GM18526 (cell line): ENCODE data around the gene NDUFB10.

Experiments
- POLR2A ChIP-seq: IDR thresholded peaks from 3 replicates; pipeline ENCODE4 v1.6.1; 2011; ENCODE audit not compliant: insufficient read length; ENCODE audit errors: extremely low read depth

NDUFB10 gene

DNA sequence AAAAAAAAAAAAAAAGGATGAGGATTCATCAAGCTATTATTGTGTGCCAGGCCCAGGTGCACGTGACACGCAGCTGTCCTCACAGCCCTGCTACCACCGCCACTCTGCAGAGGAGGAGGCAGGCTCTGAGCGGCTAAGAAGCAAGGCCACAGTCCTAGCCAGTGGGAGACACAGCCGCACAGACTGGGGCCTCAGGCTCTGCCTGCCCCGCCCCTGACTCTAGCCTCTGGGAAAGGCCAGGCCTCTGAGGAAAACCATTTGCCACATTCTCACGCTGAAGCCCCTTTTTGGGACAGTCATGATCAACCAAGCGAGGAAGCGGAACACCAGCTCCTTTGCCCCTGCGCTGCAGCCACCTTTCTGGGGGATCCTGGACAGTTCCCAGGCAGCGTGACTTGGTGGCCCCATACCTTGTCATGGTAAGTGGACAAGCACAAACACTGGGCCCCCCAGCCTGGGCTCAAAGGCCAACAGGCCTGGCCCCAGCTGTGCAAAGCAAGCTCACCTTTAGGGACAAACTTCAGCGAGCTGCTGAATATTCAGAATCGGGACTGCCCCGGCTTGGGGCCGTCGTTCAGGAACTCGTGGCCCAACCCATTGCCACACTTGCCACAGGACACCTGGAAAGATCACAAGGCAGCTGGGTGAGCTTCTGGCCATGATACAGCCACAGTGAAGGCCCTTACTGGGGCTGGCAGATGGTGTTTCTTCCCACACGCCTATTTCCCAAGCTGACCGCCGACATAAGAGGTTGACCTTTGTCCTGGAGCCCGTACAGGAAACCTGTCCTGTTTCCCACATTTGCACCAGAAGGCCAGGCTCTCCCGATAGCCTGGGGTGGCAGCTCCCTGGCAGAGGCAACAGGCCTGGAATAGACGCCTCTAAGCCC is 18.8 kb upstream of the NDUFB10 start:
- no peak for TF ChIP-seq POLR2A

DNA sequence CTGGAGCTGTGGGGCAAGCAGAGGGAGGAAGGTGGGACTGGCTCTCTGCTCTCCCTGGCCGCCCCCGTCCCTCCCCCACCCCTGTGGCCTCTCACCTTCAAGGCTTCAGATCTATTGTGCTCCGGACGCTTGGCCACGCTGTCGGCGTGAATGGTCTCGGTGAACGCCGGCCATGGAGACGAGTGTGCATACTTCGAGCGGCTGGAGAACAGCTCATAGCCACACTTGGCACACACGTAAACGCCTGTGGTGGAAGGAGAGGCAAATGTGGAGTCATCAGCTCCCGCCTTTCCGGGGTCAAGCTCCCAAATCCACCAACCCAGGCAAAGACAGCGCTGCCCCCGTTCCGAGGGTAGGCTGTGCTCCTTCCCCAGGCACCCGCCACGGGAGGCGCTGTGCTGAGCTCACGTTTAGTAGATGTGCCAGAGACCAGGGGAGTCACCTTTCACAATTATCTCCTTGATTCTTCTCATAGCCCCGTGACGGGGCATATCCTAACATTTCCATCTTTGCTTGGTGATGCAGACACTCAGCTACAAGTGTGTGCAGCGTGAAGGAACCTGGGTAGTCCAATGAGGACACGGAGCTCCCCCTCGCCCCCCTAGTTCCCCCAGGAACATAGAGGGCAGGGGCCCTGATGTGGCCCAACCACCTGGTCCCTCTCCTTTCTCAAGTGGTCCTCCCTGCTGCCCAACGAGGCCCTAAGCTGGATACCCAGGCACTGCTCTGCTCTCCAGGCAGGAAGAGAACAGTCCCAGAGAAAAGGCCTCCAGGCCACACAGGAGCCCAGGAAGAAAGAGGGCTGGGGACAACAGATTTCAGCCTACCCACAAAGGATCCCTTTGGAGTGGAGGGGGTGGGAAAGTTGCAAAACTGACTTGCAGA is 17.9 kb upstream of the NDUFB10 start:
- no peak for TF ChIP-seq POLR2A

DNA sequence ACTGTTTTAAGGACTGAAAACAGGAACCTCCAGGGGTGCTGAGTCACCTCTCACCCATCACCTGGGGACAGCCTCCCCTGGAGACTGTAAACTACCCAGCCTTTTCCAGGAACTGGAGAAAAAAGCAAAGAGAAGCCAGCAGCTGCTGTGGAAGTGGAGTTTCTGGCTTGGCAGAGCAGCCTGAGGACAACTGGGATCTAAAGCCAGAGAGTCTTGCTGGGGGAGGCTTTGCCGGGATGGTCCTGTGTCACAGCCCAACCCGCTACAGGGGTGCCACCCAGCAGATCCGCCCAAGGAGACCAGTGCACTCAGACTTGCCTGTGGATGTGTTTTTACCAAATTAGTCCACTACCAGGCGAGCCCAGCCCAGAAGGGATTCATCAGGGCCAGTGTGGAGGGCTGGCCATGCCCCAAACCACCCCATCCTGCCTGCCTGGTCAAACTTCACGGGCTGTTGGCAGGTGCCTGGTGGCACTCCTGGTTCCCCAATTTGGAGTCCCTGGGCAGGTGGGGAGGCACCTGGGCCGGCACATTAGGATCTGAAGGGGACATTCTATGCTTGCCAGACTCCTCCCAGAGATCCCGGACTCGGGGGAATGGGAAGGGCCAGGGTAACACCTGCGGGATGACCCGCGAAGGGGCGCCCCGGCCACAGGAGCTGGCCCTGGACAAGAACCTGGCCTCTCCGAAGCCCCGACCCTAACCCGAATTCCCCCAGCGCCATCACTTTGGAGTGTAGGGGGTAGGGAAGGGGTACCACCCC is 17.1 kb upstream of the NDUFB10 start:
- TF ChIP-seq POLR2A = no peak

DNA sequence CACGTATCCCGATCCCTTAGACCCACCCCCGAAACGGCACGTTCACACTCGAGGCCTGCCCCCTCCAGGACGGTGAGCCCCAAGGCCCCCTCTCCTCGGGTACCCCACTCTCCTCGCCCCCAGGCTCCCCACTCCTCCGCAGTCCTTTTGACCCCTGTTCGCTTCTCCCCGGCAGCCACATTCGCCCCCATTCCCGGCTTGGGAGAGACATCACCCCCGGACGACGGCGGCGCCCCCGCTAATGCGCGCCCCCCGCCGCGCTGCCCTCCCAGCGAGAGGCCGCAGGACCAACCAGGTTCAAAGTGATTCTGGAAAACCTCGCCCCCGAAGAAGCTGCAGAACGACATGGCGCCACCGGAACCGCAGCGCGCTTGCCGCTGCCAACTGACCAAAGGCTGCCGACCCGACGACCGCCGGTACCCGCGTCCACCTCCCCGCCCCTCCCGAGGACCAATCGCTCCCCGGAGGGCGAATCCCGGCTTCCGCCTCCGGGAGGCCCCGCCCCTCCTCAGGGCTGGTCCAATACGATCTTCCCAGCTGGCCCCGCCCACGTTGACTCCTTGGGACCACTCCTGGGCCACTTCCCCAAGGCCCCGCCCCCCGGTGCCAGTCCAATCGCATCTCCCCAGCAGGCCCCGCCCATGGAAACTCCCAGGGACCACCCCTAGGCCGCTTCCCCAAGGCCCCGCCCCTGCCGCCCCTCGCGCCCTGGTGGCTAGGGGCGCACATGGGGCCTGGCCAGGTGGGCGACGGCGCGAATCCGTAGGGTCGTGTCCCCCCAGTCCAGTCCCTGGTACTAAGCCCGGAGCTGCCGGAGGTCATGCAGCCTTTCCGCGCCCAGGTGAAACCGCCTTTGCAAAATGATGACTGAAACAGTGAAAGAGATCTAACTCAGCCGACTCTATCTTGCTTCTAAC is 16.3 kb upstream of the NDUFB10 start, which contains the start of gene MSRB1:
Gene MSRB1 (minus strand): TSS at position 390 of the 917 bp plus-strand sequence. CDS start 43 bp downstream, at position 347.
- peak; percentile 86 for TF ChIP-seq POLR2A

DNA sequence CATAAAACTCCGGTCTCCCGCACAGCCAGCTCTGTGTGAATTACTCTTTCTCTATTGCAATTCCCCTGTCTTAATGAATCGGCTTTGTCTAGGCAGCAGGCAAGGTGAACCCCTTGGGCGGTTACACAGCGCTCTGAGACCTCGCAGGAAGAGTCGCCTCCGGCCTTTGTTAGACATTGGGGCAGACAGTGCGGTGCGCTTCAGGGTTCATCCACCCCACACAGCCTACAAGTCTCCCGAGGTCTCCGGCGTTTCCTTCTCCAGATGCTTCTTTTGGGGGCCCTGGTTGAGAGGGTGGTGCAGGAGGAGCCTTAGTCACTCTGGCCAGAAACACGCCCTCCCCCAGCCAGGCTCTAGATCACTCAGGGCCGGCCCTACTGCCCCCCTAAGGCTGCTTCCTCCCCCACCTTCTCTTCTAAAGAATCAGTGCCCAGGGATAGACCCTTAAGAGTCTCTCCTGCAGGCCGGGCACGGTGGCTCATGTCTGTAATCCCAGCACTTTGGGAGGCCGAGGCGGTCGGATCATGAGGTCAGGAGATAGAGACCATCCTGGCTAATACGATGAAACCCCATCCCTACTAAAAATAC is 14.6 kb upstream of the NDUFB10 start:
- TF ChIP-seq POLR2A = no peak

DNA sequence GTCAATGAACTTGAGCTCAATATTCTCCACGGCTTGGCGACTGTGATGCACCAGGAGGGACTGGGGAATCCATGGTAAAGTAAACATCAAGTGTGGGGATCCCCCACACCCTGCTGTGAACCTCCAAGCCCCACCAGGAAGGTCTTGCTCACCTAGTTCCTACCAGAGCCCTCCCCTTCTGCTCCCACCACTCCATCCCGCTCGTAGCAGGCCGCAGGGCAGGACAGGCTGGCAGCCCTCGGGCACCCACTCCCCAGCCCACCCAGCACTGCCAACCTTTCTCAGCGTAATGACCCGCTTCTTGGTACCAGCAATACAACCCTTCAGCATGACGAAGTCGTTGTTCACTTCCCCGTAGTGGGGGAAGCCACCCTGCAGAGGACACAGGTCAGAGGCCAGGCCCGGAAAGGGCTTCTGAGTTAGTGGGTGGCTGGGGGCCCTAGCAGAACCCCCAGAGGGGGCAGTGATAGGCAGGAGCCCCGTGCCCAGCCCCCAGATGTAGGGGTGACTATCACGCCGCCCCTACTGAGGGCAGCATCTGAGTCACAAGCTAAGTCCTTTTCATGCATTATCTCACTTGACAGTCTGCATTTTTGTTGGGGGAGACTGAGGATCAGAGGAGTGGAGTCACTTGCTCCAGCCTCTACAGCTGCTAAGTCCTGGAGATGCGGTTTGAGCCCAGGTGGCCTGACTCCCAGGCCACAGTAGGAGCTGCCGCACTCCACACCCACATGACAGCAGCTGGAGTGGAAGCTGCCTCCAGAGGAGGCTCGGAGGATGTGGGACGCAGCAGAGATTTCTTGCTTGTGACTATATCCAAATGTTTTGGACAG is 13.6 kb upstream of the NDUFB10 start:
- TF ChIP-seq POLR2A = no peak

DNA sequence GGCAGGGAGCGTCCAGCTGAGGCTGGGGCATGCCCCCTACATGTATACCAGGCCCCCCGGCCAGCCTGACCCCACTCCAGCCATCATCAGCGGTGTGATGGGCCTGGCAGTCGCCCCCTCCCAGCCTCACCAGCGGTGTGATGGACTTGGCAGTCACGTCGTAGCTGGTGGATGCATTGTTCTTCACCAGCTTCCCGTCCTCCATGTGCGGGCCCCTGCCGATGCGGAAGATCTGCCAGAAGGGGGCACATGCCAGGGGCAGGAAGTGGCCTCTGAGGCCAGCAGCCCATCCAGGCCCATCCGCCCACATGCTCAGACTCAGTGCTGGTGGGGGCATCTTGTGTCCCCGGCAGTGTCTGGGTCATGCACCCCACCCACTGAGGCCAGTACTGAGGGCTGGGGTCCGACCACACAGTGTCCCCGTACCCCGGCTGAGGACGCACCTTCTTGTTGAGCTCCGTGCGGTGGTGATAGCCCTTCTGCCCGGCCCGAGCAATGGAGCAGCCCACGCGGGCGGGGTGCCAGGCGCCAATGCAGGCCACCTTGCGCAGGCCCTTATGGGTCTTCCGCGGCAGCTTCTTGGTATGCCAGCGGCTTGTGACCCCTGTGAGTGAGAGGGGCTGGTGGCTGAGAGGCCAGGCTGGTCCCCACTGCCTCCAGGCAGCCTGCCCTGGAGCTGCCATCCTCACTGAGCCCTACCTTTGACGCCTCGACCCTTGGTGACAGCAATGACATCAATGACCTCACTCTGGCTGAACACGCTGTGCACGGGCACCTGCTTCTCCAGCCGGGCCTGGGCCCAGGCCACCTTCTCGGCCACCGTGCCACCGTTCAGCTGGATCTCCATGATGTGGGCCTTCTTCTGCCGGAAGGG is 12.6 kb upstream of the NDUFB10 start:
- no peak for TF ChIP-seq POLR2A

DNA sequence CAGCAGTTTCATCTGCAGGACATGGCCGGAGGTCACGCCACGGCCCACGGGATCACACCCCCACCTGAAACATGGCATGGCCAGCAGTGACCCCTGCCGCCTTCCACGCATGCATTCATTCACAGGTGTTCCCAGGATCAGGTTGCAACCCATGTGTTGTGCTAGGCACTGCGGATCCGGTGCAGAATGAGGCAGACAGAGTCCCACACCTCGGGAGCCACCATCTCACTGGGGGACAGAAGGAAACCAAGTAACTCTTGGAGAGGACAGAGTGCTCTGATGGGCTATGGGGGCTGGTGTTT is 12.0 kb upstream of the NDUFB10 start:
- TF ChIP-seq POLR2A = no peak

DNA sequence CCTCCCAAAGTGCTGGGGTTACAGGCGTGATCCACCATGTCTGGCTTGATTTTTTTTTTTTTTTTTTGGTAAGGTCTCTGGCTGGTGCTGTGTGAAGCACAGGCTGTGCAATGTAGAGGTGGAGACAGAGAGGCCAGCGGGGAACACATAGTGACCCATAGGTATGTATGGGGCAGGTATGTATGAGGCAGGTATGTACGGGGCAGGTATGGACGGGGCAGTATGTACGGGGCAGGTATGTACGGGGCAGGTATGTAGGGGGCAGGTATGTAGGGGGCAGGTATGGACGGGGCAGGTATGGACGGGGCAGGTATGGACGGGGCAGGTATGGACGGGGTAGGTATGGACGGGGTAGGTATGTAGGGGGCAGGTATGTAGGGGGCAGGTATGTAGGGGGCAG is 9.8 kb upstream of the NDUFB10 start:
- TF ChIP-seq POLR2A = no peak

DNA sequence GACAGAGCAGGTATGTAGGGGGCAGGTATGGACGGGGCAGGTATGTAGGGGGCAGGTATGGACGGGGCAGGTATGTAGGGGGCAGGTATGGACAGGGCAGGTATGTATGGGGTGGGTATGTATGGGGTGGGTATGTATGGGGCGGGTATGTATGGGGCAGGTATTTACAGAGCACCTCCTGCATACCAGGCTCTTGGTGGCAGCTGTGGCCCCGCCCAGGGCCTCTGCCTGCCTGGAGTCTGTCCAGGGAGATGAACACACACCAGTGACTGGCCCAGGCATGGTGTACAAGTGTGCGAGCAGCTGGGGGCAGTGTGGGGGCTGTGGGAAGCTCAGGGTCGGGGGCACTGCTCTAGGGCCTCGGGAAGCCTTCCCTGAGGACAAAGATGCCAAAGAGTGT is 9.3 kb upstream of the NDUFB10 start:
- TF ChIP-seq POLR2A = no peak

DNA sequence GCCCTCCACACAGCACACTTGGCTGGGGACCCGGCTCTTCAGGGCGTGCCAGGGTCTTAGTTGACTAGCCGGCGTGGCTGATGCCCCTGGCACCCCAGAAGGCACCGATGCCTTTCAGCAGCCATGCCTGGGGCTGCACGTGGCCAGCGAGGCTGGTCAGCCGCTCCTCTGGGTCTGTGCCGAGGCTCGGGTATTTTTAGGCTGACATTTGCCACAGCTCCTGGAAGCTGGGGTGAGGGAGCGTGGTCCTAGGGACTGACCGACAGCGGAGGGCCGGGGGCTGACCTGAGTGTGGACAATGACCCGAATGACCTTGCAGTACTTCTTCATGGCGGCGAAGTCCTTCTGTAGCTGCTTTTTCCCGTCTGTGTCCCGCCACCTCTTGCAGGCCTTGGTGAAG is 8.8 kb upstream of the NDUFB10 start:
- TF ChIP-seq POLR2A = no peak

DNA sequence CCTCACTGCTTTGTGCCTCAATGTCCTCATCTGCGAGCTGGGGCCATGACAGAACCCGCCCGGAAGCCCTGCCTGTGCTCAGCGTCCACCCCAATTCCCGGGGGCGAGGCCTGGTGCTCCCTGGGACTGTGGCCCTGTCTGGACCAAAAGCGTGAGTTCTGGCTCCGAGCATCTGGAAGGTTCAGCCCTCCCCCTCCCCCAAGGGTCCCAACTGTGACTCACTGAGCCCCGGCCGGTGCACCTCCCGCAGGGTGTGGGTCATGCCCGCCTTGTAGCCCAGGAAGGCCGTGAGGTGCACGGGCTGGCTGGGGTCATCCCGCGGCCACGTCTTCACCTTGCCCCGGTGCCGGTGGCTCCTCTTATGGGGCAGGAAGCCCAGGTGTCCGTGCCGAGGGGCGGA is 5.6 kb upstream of the NDUFB10 start:
- TF ChIP-seq POLR2A = no peak
